HCT116 (cell line): ENCODE data around the gene CDC42EP2. TPM values are rescaled to one million over a fixed set of nuclear protein-coding genes. Genes with fewer than 3 reads are reported as not detected.

Source experiments
- ATAC-seq: fragments of 200-7000 bp; cut with Tn5 transposase; 2 replicates; pipeline ENCODE4 v1.9.1; 2020; ENCODE audit warnings: mild to moderate bottlenecking, moderate library complexity
- BruUV-seq: library from RNA; stranded (reverse); fragments of 400-500 nt; replicated peaks from 2 replicates; lab custom pipeline; 2021; lab: Mats Ljungman, UMichigan
- CTCF ChIA-PET: fragments of 300-600 bp; sonication (Branson Sonifier 250); formaldehyde crosslinking; loops from one replicate; lab custom pipeline; 2021; ENCODE audit warnings: antibody characterized with exemption; lab: Charles Lee
- POLR2A ChIA-PET: fragments of 300-600, 350-600 bp; sonication (Branson Sonifier 250); formaldehyde crosslinking; loops from one replicate; lab custom pipeline; 2021; ENCODE audit warnings: antibody characterized with exemption; lab: Charles Lee
- RAD21 ChIA-PET, 2 experiments: fragments of 300-600 bp; sonication (Branson Sonifier 250); formaldehyde crosslinking; loops; one replicate each; lab custom pipeline; 2023; ENCODE audit warnings: low total read pairs in 2 of 2; ENCODE audit not compliant: uncharacterized antibody in 2 of 2, unreplicated experiment in 2 of 2, low non-redundant PET in 1 of 2; lab: Charles Lee
- DNase-seq: peaks from one replicate; pipeline ENCODE4 v3.0.0-alpha.2; 2010; ENCODE audit warnings: low read depth, low spot score
- H2AFZ ChIP-seq: fragments of 200-600 bp; shearing (Covaris generic), sonication (generic); 2 replicates; pipeline ENCODE4 v1.6.1; 2017; ENCODE audit warnings: low read depth, mixed run types, mixed read lengths, antibody characterized with exemption, low read length; ENCODE audit not compliant: poor library complexity, severe bottlenecking
- H3K27ac ChIP-seq: 2 replicates; pipeline ENCODE4 v1.5.1; 2012; ENCODE audit warnings: low read depth, low read length
- H3K27me3 ChIP-seq: fragments of 200-600 bp; sonication (generic); 2 replicates; pipeline ENCODE4 v1.6.1; 2016; ENCODE audit warnings: mixed run types, low read length, mixed read lengths; ENCODE audit not compliant: insufficient read depth
- H3K36me3 ChIP-seq, 2 experiments: fragments of 200-500 bp in 1 of 2; fragments of 200-600 bp in 1 of 2; sonication (Bioruptor generic) in 1 of 2; sonication (generic) in 1 of 2; 2 replicates each; pipeline versions ENCODE4 v1.5.1 to v1.6.1; 2014 to 2016; ENCODE audit warnings: low read length in 2 of 2, inconsistent platforms in 1 of 2, mixed read lengths in 1 of 2, mixed run types in 1 of 2; ENCODE audit not compliant: insufficient read depth in 2 of 2, control insufficient read depth in 1 of 2
- H3K4me1 ChIP-seq, 2 experiments: fragments of 200-600 bp in 1 of 2; sonication (generic) in 1 of 2; 2 replicates each; pipeline versions ENCODE4 v1.5.1 to v1.6.1; 2012 to 2017; ENCODE audit warnings: low read length in 2 of 2, inconsistent platforms in 1 of 2, mild to moderate bottlenecking in 1 of 2, mixed read lengths in 1 of 2, mixed run types in 1 of 2, moderate library complexity in 1 of 2; ENCODE audit not compliant: insufficient read depth in 2 of 2, control insufficient read depth in 1 of 2
- H3K4me2 ChIP-seq: fragments of 200-600 bp; sonication (generic); 2 replicates; pipeline ENCODE4 v1.6.1; 2017; ENCODE audit warnings: mixed run types, low read length, mixed read lengths
- H3K4me3 ChIP-seq, 2 experiments: fragments of 200-600 bp in 1 of 2; sonication (generic) in 1 of 2; replicated peaks in 1 of 2; 2 replicates each; pipeline ENCODE4 v1.5.1; 2011 to 2016; ENCODE audit warnings: low read length in 2 of 2, control low read depth in 1 of 2, low read depth in 1 of 2, mild to moderate bottlenecking in 1 of 2, mixed read lengths in 1 of 2, mixed run types in 1 of 2
- H3K79me2 ChIP-seq: fragments of 200-600 bp; sonication (generic); 2 replicates; pipeline ENCODE4 v1.6.1; 2017; ENCODE audit warnings: mild to moderate bottlenecking, mixed run types, low read length, moderate library complexity, mixed read lengths; ENCODE audit not compliant: insufficient read depth
- H3K9ac ChIP-seq: fragments of 200-600 bp; sonication (generic); 2 replicates; pipeline ENCODE4 v1.6.1; 2016; ENCODE audit warnings: low read length, mixed read lengths
- H3K9me2 ChIP-seq: fragments of 200-600 bp; sonication (generic), shearing (Covaris generic); 2 replicates; pipeline ENCODE4 v1.6.1; 2017; ENCODE audit warnings: mixed run types, mild to moderate bottlenecking, moderate library complexity; ENCODE audit not compliant: insufficient read depth
- H3K9me3 ChIP-seq, 2 experiments: fragments of 200-500 bp in 1 of 2; fragments of 200-600 bp in 1 of 2; sonication (Bioruptor generic) in 1 of 2; sonication (generic) in 1 of 2; 2 replicates each; pipeline ENCODE4 v1.6.1; 2014 to 2017; ENCODE audit warnings: low read length in 2 of 2, mixed read lengths in 2 of 2, inconsistent platforms in 1 of 2, low read depth in 1 of 2, mild to moderate bottlenecking in 1 of 2, mixed run types in 1 of 2, moderate library complexity in 1 of 2; ENCODE audit not compliant: control insufficient read depth in 1 of 2, insufficient read depth in 1 of 2
- H4K20me1 ChIP-seq: fragments of 200-600 bp; sonication (generic), shearing (Covaris generic); 2 replicates; pipeline ENCODE4 v1.6.1; 2017; ENCODE audit warnings: mixed run types, mild to moderate bottlenecking, moderate library complexity; ENCODE audit not compliant: insufficient read depth
- ATF3 ChIP-seq: IDR thresholded peaks from 2 replicates; pipeline ENCODE4 v1.6.1; 2012
- CBX3 ChIP-seq: IDR thresholded peaks from 2 replicates; pipeline ENCODE4 v1.6.1; 2012; ENCODE audit warnings: low read depth
- EGR1 ChIP-seq: IDR thresholded peaks from 2 replicates; pipeline ENCODE4 v1.6.1; 2012; ENCODE audit warnings: low read depth
- ELF1 ChIP-seq: IDR thresholded peaks from 2 replicates; pipeline ENCODE4 v1.6.1; 2012; ENCODE audit warnings: low read depth, borderline replicate concordance
- EZH2 ChIP-seq: fragments of 200-600 bp; sonication (generic); IDR thresholded peaks from 2 replicates; pipeline ENCODE4 v1.6.1; 2017; ENCODE audit warnings: antibody characterized with exemption, mixed run types
- EZH2phosphoT487 ChIP-seq: fragments of 200-600 bp; IDR thresholded peaks from 2 replicates; pipeline ENCODE4 v1.6.1; 2018; ENCODE audit warnings: antibody characterized with exemption, borderline replicate concordance
- FOSL1 ChIP-seq: IDR thresholded peaks from 2 replicates; pipeline ENCODE4 v1.6.1; 2012; ENCODE audit warnings: low read depth
- JUND ChIP-seq: IDR thresholded peaks from 2 replicates; pipeline ENCODE4 v1.6.1; 2012
- POLR2AphosphoS5 ChIP-seq: IDR thresholded peaks from 2 replicates; pipeline ENCODE4 v1.6.1; 2011; ENCODE audit warnings: mild to moderate bottlenecking, low read depth, low read length, moderate library complexity
- RAD21 ChIP-seq: IDR thresholded peaks from 2 replicates; pipeline ENCODE4 v1.6.1; 2012; ENCODE audit warnings: low read depth, mild to moderate bottlenecking
- SIN3A ChIP-seq: IDR thresholded peaks from 2 replicates; pipeline ENCODE4 v1.6.1; 2012; ENCODE audit warnings: low read depth
- SRF ChIP-seq: IDR thresholded peaks from 2 replicates; pipeline ENCODE4 v1.6.1; 2012; ENCODE audit warnings: low read depth
- TCF7L2 ChIP-seq: IDR thresholded peaks from 2 replicates; pipeline ENCODE4 v1.7.0; 2011; ENCODE audit warnings: borderline replicate concordance, inconsistent platforms; ENCODE audit not compliant: insufficient read depth, insufficient read length; ENCODE audit errors: extremely low read depth
- YY1 ChIP-seq: IDR thresholded peaks from 2 replicates; pipeline ENCODE4 v1.6.1; 2011; ENCODE audit warnings: low read length, low read depth, moderate library complexity, mild to moderate bottlenecking; ENCODE audit not compliant: insufficient replicate concordance; ENCODE audit errors: extremely low read depth
- ZBTB33 ChIP-seq: IDR thresholded peaks from 2 replicates; pipeline ENCODE4 v1.6.1; 2011; ENCODE audit warnings: mild to moderate bottlenecking, low read length, moderate library complexity; ENCODE audit not compliant: insufficient replicate concordance; ENCODE audit errors: extremely low read depth
- ZFX ChIP-seq: fragments of 450-650 bp; IDR thresholded peaks from 2 replicates; pipeline ENCODE4 v1.6.1; 2017
- intact Hi-C: fragments of 100-400 bp; cut with micrococcal nuclease; formaldehyde crosslinking; loops from 2 replicates; pipeline ENCODE4 v1.10.0; 2022
- total RNA-seq: library from RNA; stranded (reverse); gene quantifications from one replicate; pipeline ENCODE4 v1.2.1, GENCODE V29; 2021; ENCODE audit not compliant: unreplicated experiment

The CDC42EP2 gene
- total RNA-seq, 1 experiment from 2014 or later = 15.4 TPM

- Histone ChIP-seq H3K4me2 (no peak overlapping the region), H3K9me2 (no peaks in the 10 kb centered on the region), H3K27ac (no peak overlapping the region), H3K9ac (no peak overlapping the region), H3K4me3 (no peak overlapping the region), H3K36me3 (no peaks in the 10 kb centered on the region; a peak in 1 of 4 replicates), H3K4me1 (peaks cover 0 to 20% of the 10 kb centered on the region in 2 experiments; a peak in 2 of 4 replicates), H3K9me3 (no peaks in the 10 kb centered on the region), H4K20me1 (no peaks in the 10 kb centered on the region), H3K27me3 (no peaks in the 10 kb centered on the region), H3K79me2 (no peaks in the 10 kb centered on the region), H2AFZ (no peak overlapping the region)
- no peak for DNase-seq
- no peak for TF ChIP-seq YY1
- no peak for TF ChIP-seq EZH2phosphoT487
- TF ChIP-seq ZBTB33 = no peak
- BruUV-seq = no TSS peak
- POLR2A ChIA-PET = no interaction called here
- CTCF ChIA-PET = no interaction called here
- RAD21 ChIA-PET = no interaction called here
- intact Hi-C loops = no loop called here
- no peak for ATAC-seq
Measured at GRCh38 chr11:65303555-65303954, 11.1 kb upstream of the CDC42EP2 start.

- Histone ChIP-seq H3K4me3 (no peak overlapping the region), H4K20me1 (no peaks in the 10 kb centered on the region), H2AFZ (no peak overlapping the region), H3K27me3 (no peaks in the 10 kb centered on the region), H3K4me2 (no peak overlapping the region), H3K9me2 (no peaks in the 10 kb centered on the region), H3K9me3 (no peaks in the 10 kb centered on the region), H3K9ac (no peak overlapping the region), H3K36me3 (no peaks in the 10 kb centered on the region; a peak in 1 of 4 replicates), H3K27ac (no peak overlapping the region), H3K79me2 (no peaks in the 10 kb centered on the region), H3K4me1 (peaks cover 0 to 20% of the 10 kb centered on the region in 2 experiments; a peak in 2 of 4 replicates)
- RAD21 ChIA-PET = no interaction called here
- no peak for DNase-seq
- CTCF ChIA-PET = no interaction called here
- intact Hi-C loops = no loop called here
- no TSS peak for BruUV-seq
- POLR2A ChIA-PET = no interaction called here
- no peak for ATAC-seq
- no peak for TF ChIP-seq EGR1
- TF ChIP-seq FOSL1 = no peak
- no peak for TF ChIP-seq RAD21
- TF ChIP-seq POLR2AphosphoS5 = no peak
- TF ChIP-seq SRF = no peak
- TF ChIP-seq SIN3A = no peak
- no peak for TF ChIP-seq TCF7L2
- TF ChIP-seq YY1 = no peak
- TF ChIP-seq EZH2 = no peak
- TF ChIP-seq JUND = no peak
- no peak for TF ChIP-seq CBX3
- no peak for TF ChIP-seq ZFX
- TF ChIP-seq ZBTB33 = no peak
- TF ChIP-seq ATF3 = no peak
- TF ChIP-seq ELF1 = no peak
Measured at GRCh38 chr11:65304110-65304509, 10.6 kb upstream of the CDC42EP2 start.
